Measurements from ENCODE around the gene FBXW4. TPM values are rescaled to one million over a fixed set of nuclear protein-coding genes. Genes with fewer than 3 reads are reported as not detected.

FBXW4 gene
- total and polyA plus RNA-seq, 9 of the 15 experiments (the other 6 are each of a cell fraction or from before 2014, with no cell fraction given), result 1.0 to 10.6 (median 5.4) TPM

- TF ChIP-seq JUND (IDR thresholded peaks at IDR 0.05; ENCODE audit: borderline replicate concordance, low read depth, low read length) (peak; percentile 63), JUND (tag; IDR thresholded peaks at IDR 0.05; ENCODE audit: borderline replicate concordance, low read depth, low read length) (peak; percentile 18; the same call in 1 of the 3 replicates), ETV6 (IDR thresholded peaks at IDR 0.05; ENCODE audit: borderline replicate concordance in 1 of 2, low read depth in 2 of 2, low read length in 1 of 2) (no peak), ETV6 (CRISPR knock-in tag; IDR thresholded peaks at IDR 0.05; ENCODE audit: borderline replicate concordance) (no peak), HNRNPUL1 (IDR thresholded peaks at IDR 0.05; ENCODE audit: low read length) (no peak), IFI16 (CRISPR knock-in tag; IDR thresholded peaks at IDR 0.05) (no peak), ZNF79 (CRISPR knock-in tag; IDR thresholded peaks at IDR 0.05; ENCODE audit: low read depth) (no peak), GTF3C2 (IDR thresholded peaks at IDR 0.05; ENCODE audit: borderline replicate concordance, extremely low read depth, insufficient read length) (no peak), DNMT1 (IDR thresholded peaks at IDR 0.05) (no peak), TFAM (CRISPR knock-in tag; conservative IDR thresholded peaks at IDR 0.05) (no peak), BRD9 (IDR thresholded peaks at IDR 0.05; ENCODE audit: low read depth, partially characterized antibody) (no peak), CREM (IDR thresholded peaks at IDR 0.05; ENCODE audit: low read depth) (peak; percentile 79), ZBTB8A (IDR thresholded peaks at IDR 0.05; ENCODE audit: partially characterized antibody) (no peak), MYBL2 (IDR thresholded peaks at IDR 0.05; ENCODE audit: low read depth) (no peak), MYBL2 (CRISPR knock-in tag; IDR thresholded peaks at IDR 0.05; ENCODE audit: borderline replicate concordance) (no peak), HDAC6 (IDR thresholded peaks at IDR 0.05; ENCODE audit: low read depth, low read length) (no peak), BMI1 (IDR thresholded peaks at IDR 0.05; ENCODE audit: low read length) (no peak), HES1 (IDR thresholded peaks at IDR 0.05; ENCODE audit: low read depth) (no peak)
- TF ChIP-seq, protein P1, sequence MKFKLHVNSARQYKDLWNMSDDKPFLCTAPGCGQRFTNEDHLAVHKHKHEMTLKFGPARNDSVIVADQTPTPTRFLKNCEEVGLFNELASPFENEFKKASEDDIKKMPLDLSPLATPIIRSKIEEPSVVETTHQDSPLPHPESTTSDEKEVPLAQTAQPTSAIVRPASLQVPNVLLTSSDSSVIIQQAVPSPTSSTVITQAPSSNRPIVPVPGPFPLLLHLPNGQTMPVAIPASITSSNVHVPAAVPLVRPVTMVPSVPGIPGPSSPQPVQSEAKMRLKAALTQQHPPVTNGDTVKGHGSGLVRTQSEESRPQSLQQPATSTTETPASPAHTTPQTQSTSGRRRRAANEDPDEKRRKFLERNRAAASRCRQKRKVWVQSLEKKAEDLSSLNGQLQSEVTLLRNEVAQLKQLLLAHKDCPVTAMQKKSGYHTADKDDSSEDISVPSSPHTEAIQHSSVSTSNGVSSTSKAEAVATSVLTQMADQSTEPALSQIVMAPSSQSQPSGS (CRISPR knock-in tag; IDR thresholded peaks at IDR 0.05), result no peak
- TF ChIP-seq, protein P2, sequence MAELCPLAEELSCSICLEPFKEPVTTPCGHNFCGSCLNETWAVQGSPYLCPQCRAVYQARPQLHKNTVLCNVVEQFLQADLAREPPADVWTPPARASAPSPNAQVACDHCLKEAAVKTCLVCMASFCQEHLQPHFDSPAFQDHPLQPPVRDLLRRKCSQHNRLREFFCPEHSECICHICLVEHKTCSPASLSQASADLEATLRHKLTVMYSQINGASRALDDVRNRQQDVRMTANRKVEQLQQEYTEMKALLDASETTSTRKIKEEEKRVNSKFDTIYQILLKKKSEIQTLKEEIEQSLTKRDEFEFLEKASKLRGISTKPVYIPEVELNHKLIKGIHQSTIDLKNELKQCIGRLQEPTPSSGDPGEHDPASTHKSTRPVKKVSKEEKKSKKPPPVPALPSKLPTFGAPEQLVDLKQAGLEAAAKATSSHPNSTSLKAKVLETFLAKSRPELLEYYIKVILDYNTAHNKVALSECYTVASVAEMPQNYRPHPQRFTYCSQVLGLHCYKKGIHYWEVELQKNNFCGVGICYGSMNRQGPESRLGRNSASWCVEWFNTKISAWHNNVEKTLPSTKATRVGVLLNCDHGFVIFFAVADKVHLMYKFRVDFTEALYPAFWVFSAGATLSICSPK (IDR thresholded peaks at IDR 0.05; ENCODE audit: borderline replicate concordance), result no peak
These were observed 128.4 kb downstream of the FBXW4 start (continued) for GRCh38 chr10:101566333-101567164.

Data from K562 (cell line).